ENCODE measurements around the gene ANO9. TPM values are rescaled to one million over a fixed set of nuclear protein-coding genes. Genes with fewer than 3 reads are reported as not detected.
A peak's percentile ranks its signal among the peaks of the same experiment; 100 is the strongest.

The ANO9 gene
- total RNA-seq, 6 donors from 2014 or later = 11.7 to 62.9 (median 18.8) TPM

DNA sequence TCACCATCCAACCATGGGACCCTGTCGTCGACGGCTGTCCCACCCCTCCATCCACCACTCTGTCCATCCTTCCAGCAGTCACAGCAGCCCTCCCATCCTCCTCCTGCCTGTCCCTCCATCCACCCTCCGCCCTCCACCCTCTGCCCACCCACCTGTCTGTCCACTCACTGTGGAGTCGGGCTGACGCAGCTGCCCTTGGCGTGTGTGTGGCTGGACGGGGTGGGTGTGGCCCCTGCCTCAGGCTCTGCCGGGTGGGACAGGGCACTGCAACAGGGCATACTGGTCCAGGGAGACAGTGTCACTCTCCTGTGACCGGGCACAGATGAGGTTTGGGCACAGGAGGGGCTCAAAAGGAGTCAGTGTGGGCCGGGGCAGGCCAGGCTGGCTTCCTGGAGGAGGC is 45.9 kb downstream of the ANO9 start:
- TF ChIP-seq POLR2A (IDR thresholded peaks at IDR 0.05) = no peak
- TF ChIP-seq POLR2AphosphoS5 (IDR thresholded peaks at IDR 0.05) = no peak
- H3K27ac ChIP-seq = no peak overlapping the region
- ATAC-seq (ENCODE audit: low FRiP score in 2 of 2) (no peak), DNase-seq (peak in 1 of 2 donors; percentile 73)
- 77 to 86% methylated on average over 7 to 11 of the region's 11 CpGs for WGBS, 2 donors
- peaks cover 0 to 8% (median 0%) of the 10 kb centered on the region in 4 donors for H3K27me3 ChIP-seq
- H3K4me1 ChIP-seq = peaks cover 4 to 34% (median 17%) of the 10 kb centered on the region in 4 donors
- H3K4me3 ChIP-seq = peak overlapping the region in 1 of 4 donors; percentile 60
- H3K36me3 ChIP-seq = no peaks in the 10 kb centered on the region
- no peaks in the 10 kb centered on the region for H3K9me3 ChIP-seq

DNA sequence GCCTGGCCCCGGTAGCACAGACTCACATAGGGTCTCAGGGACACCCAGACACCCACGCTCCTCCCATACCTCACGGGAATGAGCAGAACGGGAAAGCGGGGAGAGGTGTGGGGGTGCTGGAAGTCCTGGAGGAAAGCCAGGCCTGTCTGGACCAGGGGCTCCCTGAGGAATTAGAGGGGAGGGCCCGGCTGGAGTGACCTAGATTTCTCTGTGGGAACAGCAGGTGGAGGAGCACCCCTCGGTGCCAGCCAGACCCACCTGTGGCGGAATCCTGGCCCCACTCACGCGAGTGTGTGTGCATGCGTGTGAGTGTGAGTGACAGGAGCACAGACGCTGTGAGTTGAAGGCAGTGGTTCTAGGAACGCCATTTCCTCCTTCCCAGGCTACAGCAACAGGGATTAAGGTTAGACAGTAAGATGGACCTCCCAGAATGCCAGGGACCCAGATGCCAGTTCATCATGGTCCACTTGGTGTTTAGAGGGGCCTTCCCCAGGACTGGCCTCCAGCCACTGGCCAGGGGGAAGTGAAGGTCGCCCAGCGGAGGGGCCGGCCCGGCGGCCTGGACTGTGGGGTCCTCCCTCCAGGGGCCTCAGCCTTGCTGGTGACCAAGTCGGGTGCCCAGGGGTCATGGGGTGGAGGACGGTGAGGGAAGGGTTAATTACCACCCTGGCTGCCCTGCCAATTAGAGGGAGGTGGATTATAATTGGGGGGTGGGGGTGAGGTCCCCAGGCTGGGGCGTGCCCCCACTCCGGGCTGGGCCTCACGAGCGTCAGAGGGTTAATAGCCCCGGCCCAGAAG is 46.8 kb downstream of the ANO9 start:
- DNase-seq = peak in 1 of 2 donors; percentile 77
- peak overlapping the region in 3 of 4 donors; percentile 44 to 60 (median 60) for H3K4me3 ChIP-seq

DNA sequence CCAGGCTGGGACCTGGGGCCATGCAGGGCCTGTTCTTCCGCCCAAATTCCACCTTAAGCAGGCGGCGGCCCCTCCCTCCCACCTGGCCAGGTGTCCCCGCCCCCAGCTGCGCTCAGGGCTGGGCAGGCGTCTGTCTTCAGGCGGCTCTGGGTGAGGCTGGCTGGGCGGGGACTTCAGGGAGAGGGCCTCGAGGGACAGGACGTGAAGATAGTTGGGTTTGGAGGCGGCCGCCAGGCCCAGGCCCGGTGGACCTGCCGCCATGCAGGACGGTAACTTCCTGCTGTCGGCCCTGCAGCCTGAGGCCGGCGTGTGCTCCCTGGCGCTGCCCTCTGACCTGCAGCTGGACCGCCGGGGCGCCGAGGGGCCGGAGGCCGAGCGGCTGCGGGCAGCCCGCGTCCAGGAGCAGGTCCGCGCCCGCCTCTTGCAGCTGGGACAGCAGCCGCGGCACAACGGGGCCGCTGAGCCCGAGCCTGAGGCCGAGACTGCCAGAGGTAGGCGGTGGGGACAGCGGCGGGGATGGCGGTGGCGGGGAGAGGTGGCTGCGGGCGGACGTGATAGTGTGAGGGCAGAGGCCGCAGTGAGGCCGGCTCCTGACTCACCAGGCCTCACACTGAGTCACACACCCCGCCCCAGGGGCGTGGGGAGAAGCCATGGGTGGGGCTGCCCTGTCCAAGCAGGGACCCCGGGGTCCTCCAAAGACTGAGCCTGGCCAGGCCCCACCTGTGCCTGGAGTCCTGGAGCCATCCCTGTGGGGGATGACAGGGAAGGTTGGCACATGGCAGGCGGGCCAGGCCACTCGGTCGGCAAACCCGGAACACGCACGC is 47.6 kb downstream of the ANO9 start, which contains the start of gene PKP3:
Gene PKP3, plus strand, starts transcription at position 176 of the 824 bp plus-strand sequence. Its CDS starts 84 bp downstream, at position 260.
- H3K36me3 ChIP-seq = no peaks in the 10 kb centered on the region
- H3K27ac ChIP-seq = peak within 1 kb of the TSS; percentile 36 to 70 (median 66)
- H3K4me3 ChIP-seq = peak within 1 kb of the TSS; percentile 40 to 60 (median 52)
- TF ChIP-seq EP300 (IDR thresholded peaks at IDR 0.05) (no peak), POLR2A (IDR thresholded peaks at IDR 0.05) (peak in 1 of 4 donors; percentile 68), POLR2AphosphoS5 (IDR thresholded peaks at IDR 0.05) (no peak)
- TF ChIP-seq, protein P1, sequence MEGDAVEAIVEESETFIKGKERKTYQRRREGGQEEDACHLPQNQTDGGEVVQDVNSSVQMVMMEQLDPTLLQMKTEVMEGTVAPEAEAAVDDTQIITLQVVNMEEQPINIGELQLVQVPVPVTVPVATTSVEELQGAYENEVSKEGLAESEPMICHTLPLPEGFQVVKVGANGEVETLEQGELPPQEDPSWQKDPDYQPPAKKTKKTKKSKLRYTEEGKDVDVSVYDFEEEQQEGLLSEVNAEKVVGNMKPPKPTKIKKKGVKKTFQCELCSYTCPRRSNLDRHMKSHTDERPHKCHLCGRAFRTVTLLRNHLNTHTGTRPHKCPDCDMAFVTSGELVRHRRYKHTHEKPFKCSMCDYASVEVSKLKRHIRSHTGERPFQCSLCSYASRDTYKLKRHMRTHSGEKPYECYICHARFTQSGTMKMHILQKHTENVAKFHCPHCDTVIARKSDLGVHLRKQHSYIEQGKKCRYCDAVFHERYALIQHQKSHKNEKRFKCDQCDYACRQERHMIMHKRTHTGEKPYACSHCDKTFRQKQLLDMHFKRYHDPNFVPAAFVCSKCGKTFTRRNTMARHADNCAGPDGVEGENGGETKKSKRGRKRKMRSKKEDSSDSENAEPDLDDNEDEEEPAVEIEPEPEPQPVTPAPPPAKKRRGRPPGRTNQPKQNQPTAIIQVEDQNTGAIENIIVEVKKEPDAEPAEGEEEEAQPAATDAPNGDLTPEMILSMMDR (IDR thresholded peaks at IDR 0.05) = peak in 1 of 6 experiments; percentile 7
- peaks cover 4 to 28% (median 17%) of the 10 kb centered on the region in 4 donors for H3K4me1 ChIP-seq
- no peaks in the 10 kb centered on the region for H3K27me3 ChIP-seq
- H3K9me3 ChIP-seq = no peaks in the 10 kb centered on the region
- ATAC-seq (ENCODE audit: low FRiP score in 2 of 2) = peak; percentile 79 to 88
- 49 to 76% methylated on average over 5 to 29 of the region's 57 CpGs for WGBS, 2 donors
- peak; percentile 90 to 91 for DNase-seq

More for the DNA sequence above, 46.8 kb downstream of the ANO9 start:
- no peak for ATAC-seq (ENCODE audit: low FRiP score in 2 of 2)
- Histone ChIP-seq H3K4me1 (peaks cover 4 to 29% (median 17%) of the 10 kb centered on the region in 4 donors), H3K36me3 (no peaks in the 10 kb centered on the region), H3K27ac (peak overlapping the region in 2 of 4 donors; percentile 68 to 70), H3K27me3 (peaks cover 0 to 2% (median 0%) of the 10 kb centered on the region in 4 donors), H3K9me3 (no peaks in the 10 kb centered on the region)
- TF ChIP-seq, protein P1 (IDR thresholded peaks at IDR 0.05) = no peak
- TF ChIP-seq POLR2A (IDR thresholded peaks at IDR 0.05) (no peak), EP300 (IDR thresholded peaks at IDR 0.05) (no peak), POLR2AphosphoS5 (IDR thresholded peaks at IDR 0.05) (no peak)
- WGBS, 2 donors = 69 to 74% methylated on average over 15 to 25 of the region's 25 CpGs

DNA sequence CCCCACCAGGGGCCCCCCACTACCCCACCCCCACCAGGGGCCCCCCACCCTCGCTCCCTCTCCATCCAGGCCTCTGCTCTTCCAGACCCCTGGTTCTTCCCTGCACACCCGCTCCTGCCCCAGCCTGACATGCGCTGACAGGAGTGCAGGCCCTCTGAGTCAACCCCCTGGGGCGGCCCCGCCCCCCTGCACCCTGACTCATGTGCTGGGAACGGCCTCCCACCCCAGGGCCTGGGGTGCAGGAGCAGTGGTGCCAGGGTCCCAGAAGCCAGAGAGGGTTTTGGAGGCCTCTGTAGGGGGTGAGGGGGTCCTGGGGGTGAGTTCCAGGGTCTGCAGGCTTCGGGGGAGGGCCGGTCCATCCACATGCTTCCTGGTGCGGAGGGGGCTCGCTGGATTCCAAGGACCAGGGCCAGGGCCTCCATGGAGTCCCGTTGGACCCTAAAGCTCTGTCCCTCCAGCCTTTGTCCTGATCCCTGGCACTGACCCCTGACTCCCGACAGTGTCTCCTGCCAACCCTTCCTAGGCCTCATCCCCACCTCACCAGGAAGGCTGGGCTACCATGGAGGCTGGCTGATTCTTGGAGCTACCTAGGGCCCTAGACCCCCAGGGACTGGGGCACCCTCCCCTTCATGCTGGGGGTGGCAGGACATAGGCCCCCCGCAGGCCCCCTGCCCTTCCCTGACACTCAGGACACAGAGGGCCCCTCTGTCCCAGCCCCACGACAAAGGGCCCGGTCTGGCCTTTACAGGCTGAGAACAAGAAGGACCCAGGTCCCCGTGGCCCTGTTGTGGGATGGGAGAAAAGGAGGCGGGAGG is 48.4 kb downstream of the ANO9 start:
- TF ChIP-seq EP300 (IDR thresholded peaks at IDR 0.05) (no peak), POLR2A (IDR thresholded peaks at IDR 0.05) (no peak), POLR2AphosphoS5 (IDR thresholded peaks at IDR 0.05) (no peak)
- TF ChIP-seq, protein P1 (IDR thresholded peaks at IDR 0.05) = no peak
- H3K27ac ChIP-seq = peak overlapping the region in 3 of 4 donors; percentile 36 to 70 (median 68)
- 62 to 100% methylated on average over 2 to 10 of the region's 17 CpGs for WGBS, 2 donors
- peaks cover 4 to 28% (median 17%) of the 10 kb centered on the region in 4 donors for H3K4me1 ChIP-seq
- H3K9me3 ChIP-seq = no peaks in the 10 kb centered on the region
- ATAC-seq (ENCODE audit: low FRiP score in 2 of 2) (peak; percentile 2 to 48), DNase-seq (peak in 1 of 2 donors; percentile 85)
- H3K4me3 ChIP-seq = peak overlapping the region in 2 of 4 donors; percentile 60
- no peaks in the 10 kb centered on the region for H3K36me3 ChIP-seq
- no peaks in the 10 kb centered on the region for H3K27me3 ChIP-seq

Data from upper lobe of left lung (tissue), 6 donors.